HT1080 (cell line): ENCODE measurements around the gene ITPRID2. TPM values are rescaled to one million over a fixed set of nuclear protein-coding genes. Genes with fewer than 3 reads are reported as not detected.
A peak's percentile ranks its signal among the peaks of the same experiment; 100 is the strongest.

Experiments
- DNase-seq: peaks from one replicate; pipeline ENCODE4 v3.0.0-alpha.2; 2015; ENCODE audit warnings: low read depth
- polyA plus RNA-seq, 2 experiments: library from polyadenylated mRNA; depleted of rRNA; stranded (reverse); fragments of >200 nt; gene quantifications; 2 replicates each; pipeline ENCODE4 v1.2.3, GENCODE V29; 2015
- total RNA-seq: library from RNA; depleted of rRNA; stranded (reverse); fragments of >200 nt; shearing (Covaris generic); gene quantifications from 2 replicates; pipeline ENCODE4 v1.2.3, GENCODE V29; 2014; rRNA removed

The ITPRID2 gene
- 116 and 120 TPM in 2 replicates for total RNA-seq
- 133 and 169 TPM in 2 replicates for polyA plus RNA-seq (2015; cell fraction: cytosol; rRNA removed)
- polyA plus RNA-seq (2015; cell fraction: nucleus; rRNA removed) = 200 and 217 TPM in 2 replicates

GRCh38 chr2:181891258-181891965 lies at the start of gene ITPRID2:
ITPRID2 (plus strand) TSS chr2:181891730; CDS start chr2:181892067, 337 bp downstream.
- DNase-seq = peak; percentile 84

DNA sequence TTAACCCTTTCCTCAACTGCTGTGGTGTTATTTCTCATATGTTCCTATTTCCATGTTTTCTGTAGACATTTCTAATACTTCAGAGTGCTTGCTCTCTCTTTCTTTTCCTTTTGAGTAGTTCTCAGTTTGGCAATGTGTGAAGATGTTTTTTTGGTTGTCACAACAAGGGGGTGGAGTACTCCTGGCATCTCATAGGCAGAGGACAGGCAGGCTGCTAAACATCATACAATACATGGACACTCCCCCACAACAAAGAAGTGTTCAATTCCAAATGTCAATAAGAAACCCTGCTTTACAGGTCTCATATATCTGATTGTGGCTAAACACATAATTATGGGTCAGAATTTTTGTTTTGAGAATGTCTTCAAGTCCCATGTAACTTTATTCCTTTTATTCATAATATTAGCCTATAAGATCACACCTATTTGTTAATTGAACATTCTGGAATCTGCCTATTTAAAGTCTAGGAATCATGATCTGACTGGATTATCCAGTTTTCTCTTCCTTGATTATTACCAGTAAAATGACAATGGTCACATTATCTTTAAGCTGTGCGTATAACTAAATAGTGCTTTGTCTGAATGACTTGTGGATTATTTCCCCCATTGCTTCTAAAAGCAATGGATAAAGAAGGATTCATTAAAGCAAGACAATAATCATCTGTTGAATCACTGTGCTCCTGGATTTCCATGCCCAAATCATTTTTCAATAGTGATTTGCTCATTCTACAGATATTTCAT lies 46.8 kb upstream of the ITPRID2 start:
- DNase-seq = no peak

GRCh38 chr2:181846399-181847197 lies 44.9 kb upstream of the ITPRID2 start:
- DNase-seq = no peak

DNA sequence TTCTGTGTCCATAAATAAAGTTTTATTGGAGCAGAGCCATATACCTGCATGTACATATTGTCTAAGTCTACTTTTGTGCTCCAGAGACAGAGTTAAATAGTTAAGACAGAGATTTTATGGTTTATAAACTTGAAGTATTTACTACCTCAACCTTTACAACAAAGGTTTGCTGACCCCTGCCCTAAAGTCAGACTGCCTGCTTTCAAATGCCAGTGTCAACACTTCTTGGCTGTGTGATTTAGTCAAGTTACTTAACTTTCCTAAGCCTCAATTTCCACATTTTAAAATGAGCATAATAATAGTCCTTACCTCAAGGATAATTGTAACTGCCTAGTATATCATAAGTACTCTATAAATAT lies 44.4 kb upstream of the ITPRID2 start:
- DNase-seq = no peak

DNA sequence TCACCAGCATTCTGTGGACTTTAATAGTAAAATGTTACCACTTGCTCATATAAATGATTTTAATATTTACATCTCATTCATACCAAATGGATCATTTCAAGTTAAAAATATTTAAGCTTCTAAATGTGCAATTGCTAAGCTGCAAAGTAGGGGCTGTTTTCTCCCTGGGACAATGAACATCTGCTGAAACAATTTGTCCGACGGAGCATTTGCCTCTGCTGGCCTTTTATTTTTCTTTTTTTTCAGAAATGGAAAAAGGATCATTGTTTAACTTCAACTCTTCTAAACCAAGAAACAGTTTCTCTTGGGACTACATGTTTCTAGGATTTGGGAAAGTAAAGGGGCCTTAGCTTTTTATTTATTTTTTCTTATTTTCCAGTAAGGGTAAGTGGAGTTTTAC lies 43.8 kb upstream of the ITPRID2 start:
- no peak for DNase-seq

DNA sequence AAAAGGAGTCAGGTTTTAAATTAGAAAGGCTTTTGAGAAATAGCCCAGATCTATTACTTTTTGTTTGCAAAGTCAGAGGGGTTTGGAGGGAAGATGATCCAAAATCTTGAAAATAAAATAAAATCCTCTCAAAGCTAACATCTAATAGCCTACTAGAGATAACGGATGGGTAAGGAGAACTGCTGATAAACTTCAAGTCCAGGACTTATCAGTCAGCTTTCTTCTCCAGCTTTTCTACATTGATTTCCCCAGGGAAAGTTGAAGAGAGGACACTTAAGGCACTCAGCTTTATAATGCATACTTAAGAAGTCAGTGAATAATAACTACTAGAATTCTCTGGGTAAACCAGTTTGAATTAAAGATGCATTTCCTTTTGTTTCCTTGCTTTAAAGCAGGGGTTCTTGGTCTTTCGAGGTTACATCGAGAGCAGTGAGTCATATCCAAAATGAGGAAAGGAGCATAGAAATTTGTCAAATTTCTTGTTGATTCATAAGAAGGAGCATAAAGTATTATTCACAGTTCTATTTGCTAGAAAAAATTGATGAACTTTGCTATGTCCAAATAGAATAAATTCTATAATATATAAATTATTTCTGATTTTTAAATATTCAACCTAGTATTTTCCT lies 43.2 kb upstream of the ITPRID2 start:
- no peak for DNase-seq

- DNase-seq = no peak
These were observed 41.9 kb upstream of the ITPRID2 start for GRCh38 chr2:181849601-181850000.

DNA sequence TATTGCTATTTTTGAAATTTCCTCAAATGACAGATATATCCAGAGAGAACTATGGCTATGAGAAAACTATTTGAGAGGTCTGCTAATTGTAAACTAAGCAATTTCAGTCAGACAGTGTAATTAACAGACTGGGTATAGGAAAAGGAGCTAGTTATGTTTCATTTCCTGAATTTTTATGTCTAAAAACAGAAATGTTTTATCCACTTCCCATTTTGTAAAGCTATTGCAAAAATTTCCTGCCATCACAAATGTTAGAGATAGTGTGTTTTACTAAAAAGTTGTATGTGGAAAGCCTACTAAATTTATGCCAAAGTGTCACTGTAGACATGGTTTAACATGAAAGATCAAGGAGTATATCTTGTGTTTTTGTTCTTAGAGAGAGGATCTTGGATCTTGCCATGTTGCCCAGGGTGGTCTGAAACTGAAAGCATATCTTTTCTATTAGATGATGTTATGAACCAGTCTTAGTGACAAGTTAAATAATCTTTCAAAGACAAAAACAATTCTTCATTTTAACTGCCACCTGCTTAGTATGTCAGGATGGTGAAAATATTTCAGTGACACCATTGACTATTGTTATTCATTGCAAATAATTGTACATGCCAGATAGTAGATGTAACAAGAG lies 40.5 kb upstream of the ITPRID2 start:
- DNase-seq = no peak

DNA sequence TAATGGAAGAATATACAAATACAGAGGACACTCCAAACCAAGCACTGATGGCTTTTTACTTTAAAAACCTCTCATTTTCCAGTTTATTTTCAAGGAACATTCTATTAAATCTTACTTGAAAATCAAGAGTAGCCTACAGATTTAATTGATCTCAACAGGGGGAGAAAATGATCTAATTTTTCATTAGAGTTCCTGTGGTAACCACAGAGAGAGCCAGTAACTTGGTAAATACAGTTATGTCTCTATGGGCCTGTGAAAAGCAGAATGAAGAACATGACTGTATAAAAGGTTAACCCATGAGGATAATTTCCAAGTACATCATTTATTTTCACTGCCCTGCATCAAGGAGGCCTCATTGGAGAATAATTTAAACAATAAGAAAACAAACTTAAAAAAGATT lies 39.8 kb upstream of the ITPRID2 start:
- no peak for DNase-seq

DNA sequence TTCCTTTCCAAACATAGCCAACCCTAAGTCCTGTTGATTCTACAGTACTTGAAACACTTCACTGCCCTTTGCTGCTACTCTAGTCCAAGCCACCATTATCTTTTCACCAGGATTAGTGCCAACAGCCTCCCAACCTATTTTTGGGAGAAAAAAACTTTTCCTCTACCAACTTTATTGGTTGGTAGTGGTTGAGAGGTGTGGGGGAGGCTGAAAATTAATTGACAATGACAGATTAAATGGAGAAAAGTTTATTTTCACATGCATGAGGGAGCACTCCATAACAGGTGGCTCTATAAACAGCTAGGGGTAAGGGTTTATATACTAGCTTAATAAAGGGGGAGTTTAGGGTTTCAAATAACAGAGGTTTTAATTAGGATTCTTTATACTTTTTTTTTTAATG lies 37.8 kb upstream of the ITPRID2 start:
- DNase-seq = no peak

- DNase-seq = peak; percentile 58
These were observed 34.0 kb upstream of the ITPRID2 start for GRCh38 chr2:181857483-181857882.

GRCh38 chr2:181858600-181858999 lies 32.9 kb upstream of the ITPRID2 start:
- no peak for DNase-seq

GRCh38 chr2:181859123-181859522 lies 32.4 kb upstream of the ITPRID2 start:
- no peak for DNase-seq

GRCh38 chr2:181859803-181860202 lies 31.7 kb upstream of the ITPRID2 start:
- no peak for DNase-seq

DNA sequence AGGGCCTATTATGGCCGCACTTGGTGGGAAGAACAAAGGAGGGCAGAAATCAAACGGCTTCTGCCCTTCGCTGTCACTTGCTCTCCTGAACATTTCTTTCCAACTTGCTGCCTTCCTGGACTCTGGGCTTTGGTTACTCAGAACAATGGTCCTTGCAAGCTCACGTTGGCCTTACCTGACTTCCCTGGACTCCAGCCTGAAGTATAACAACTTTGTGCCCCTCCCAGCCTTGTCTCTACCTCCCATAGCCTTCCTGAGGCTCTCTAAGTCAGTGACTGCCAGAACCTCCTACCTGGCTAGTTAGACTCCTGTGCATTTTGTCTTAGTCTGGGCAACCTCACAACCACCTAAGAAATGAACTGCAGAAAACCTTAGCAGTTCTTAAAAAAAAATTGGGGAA lies 30.2 kb upstream of the ITPRID2 start:
- no peak for DNase-seq

GRCh38 chr2:181862583-181863281 lies 28.8 kb upstream of the ITPRID2 start:
- no peak for DNase-seq

DNA sequence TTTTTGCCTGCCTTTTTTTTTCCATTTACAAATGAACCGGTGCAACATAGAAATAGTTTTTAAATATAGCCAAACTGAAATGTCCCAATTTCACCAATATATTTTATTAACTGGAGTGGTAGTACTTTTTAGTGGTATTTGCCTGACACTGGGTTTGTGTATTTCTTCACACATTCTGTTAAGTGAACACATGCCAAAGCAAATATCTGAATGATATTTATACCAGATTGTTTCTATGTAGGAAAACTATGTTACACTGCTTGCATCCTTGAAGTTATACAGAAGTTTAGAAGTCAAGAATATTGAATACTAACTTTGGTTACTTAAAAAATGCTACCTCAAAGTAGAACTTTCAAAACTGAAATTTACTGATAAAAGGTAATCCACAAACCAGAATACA lies 19.4 kb upstream of the ITPRID2 start:
- DNase-seq = no peak

DNA sequence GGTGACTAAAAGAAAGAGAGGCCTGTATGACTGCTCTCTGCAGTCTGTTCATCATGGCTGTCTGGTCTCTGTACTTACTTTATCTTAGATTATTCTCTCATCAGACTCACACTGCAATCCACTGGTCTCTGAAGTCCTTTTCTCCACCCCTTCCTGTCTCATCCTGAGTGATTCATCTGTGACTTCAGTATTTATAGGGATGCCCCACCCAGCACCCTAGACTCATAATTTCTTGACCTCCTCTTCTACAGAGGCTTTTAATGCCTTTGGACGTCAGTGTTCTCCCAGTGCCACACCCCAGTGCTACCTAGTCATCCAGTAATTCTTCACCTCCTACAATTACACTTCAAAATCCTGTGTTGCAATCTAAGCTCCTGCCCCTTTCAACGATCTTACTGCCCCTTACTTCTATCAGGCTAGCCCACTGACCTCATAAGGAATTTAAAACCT lies 14.9 kb upstream of the ITPRID2 start:
- peak; percentile 95 for DNase-seq

DNA sequence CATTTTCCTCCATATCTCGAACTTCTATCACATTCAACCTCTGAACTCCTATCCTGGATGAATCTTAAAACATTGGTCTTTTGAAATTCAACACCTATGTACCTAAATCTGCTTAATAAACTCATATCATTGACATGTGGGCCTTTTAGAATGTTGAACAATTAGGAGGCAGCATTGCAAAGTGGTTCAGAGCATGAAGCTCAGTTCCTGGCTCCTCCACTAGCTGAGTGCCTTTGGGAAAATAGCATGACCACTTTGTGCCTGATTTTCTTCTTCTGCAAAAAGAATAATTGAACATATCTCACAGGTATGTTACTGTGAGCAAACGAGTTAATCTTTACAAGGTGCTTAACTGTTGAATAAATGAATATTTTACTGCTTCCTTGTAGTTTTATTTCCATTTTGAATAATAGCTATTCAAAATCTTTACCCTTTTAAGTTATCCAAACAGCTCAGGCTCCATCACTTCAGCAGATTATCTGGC lies 14.3 kb upstream of the ITPRID2 start:
- DNase-seq = no peak

DNA sequence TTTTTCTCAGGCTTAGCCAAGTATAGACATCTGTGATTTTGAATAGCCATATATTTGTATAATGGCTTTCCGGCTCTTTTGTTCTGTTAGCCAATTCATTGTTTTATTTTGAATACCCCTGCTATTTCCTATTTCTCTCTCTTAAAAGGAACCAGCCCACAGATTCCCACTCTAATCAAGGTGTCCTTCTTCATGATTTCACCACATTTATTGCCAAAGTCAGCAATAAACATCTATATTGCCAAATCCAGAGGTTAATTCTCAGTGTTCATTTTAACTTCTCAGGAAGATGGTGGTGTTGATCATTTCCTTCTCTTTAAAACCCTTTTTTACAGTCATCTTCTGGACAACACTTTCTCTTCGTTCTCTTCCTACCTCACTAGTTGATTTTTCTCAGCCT lies 13.1 kb upstream of the ITPRID2 start:
- no peak for DNase-seq
